DND-41 (cell line): ENCODE results near the gene MEIOB.

Experiments used
- CTCF ChIP-seq: IDR thresholded peaks from 2 replicates; pipeline ENCODE4 v1.5.1; 2012; ENCODE audit warnings: borderline replicate concordance, low read length, moderate library complexity, mild to moderate bottlenecking; ENCODE audit not compliant: poor library complexity, severe bottlenecking; ENCODE audit errors: extremely low read depth
- EZH2 ChIP-seq: IDR thresholded peaks from 3 replicates; pipeline ENCODE4 v1.6.1; 2012; ENCODE audit warnings: borderline replicate concordance, low read depth, mild to moderate bottlenecking, moderate library complexity, low read length, inconsistent platforms; ENCODE audit not compliant: severe bottlenecking

- TF ChIP-seq CTCF (no peak), EZH2 (no peak)
Observed at GRCh38 chr16:1907226-1907860, 35.4 kb upstream of the MEIOB start.
